K562 (cell line): Measurements from ENCODE around the gene SIGLEC6.

Experiments
- HNRNPK ChIP-seq: fragments of 200-400 bp; formaldehyde crosslinking; IDR thresholded peaks from one replicate; pipeline ENCODE4 v1.6.1; 2018; ENCODE audit warnings: mild to moderate bottlenecking, low read depth, low read length; ENCODE audit not compliant: poor library complexity, severe bottlenecking
- HNRNPL ChIP-seq: fragments of 200-400 bp; formaldehyde crosslinking; IDR thresholded peaks from 2 replicates; pipeline ENCODE4 v1.6.1; 2017; ENCODE audit warnings: low read depth, mild to moderate bottlenecking, low read length
- JUND ChIP-seq, 2 experiments: IDR thresholded peaks; 2 replicates in 1 of 2; 3 replicates in 1 of 2; pipeline ENCODE4 v1.6.1; 2011; ENCODE audit warnings: borderline replicate concordance in 2 of 2, low read depth in 2 of 2, low read length in 2 of 2, improper control_type of control experiment in 1 of 2, missing biosample characterization in 1 of 2, missing genetic modification characterization in 1 of 2, missing genetic modification reagents in 1 of 2
- KLF10 ChIP-seq: fragments of 250-450 bp; sonication (Bioruptor Pico); IDR thresholded peaks from 2 replicates; pipeline ENCODE4 v1.6.1; 2021; ENCODE audit warnings: matching md5 sums
- SAFB ChIP-seq: fragments of 200-400 bp; formaldehyde crosslinking; IDR thresholded peaks from 2 replicates; pipeline ENCODE4 v1.6.1; 2017; ENCODE audit warnings: low read depth, low read length, borderline replicate concordance
- ZFX ChIP-seq: sonication (generic); formaldehyde crosslinking; IDR thresholded peaks from 2 replicates; pipeline ENCODE4 v1.8.0; 2022; ENCODE audit warnings: mild to moderate bottlenecking, missing genetic modification reagents, moderate library complexity
- TF ChIP-seq, protein P1 (sequence below): fragments of 250-450 bp; sonication (Bioruptor Pico); IDR thresholded peaks from 2 replicates; pipeline ENCODE4 v1.8.0; 2021; ENCODE audit warnings: mild to moderate bottlenecking, moderate library complexity
- TF ChIP-seq, protein P2 (sequence below), 3 experiments: IDR thresholded peaks in 2 of 3; conservative IDR thresholded peaks in 1 of 3; 2 replicates each; pipeline ENCODE4 v1.5.1; 2011 to 2012; ENCODE audit warnings: low read length in 3 of 3, mild to moderate bottlenecking in 3 of 3, control low read depth in 2 of 3, improper control_type of control experiment in 1 of 3, inconsistent platforms in 1 of 3, low read depth in 1 of 3, mixed read lengths in 1 of 3, moderate library complexity in 1 of 3; ENCODE audit not compliant: insufficient read depth in 2 of 3

DNA sequence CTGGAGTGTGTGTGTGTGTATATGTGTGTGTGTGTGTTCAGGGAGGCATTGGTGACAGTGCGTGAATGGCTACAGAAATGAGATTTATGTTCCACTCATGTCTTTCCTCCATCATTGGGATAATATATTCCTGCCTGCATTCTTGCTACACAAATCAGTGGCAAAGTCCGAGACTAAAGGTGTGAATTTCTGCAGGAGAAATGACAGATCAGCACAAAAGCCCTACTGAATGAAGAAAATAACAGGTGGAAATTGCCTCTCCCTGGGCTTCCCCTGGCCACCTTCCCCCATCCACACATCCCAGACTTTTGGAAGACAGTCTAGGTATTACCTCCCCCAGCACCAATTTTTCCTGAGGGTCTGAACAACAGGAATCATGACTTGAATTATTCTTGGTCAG is 10.1 kb downstream of the SIGLEC6 start:
- TF ChIP-seq, protein P1, sequence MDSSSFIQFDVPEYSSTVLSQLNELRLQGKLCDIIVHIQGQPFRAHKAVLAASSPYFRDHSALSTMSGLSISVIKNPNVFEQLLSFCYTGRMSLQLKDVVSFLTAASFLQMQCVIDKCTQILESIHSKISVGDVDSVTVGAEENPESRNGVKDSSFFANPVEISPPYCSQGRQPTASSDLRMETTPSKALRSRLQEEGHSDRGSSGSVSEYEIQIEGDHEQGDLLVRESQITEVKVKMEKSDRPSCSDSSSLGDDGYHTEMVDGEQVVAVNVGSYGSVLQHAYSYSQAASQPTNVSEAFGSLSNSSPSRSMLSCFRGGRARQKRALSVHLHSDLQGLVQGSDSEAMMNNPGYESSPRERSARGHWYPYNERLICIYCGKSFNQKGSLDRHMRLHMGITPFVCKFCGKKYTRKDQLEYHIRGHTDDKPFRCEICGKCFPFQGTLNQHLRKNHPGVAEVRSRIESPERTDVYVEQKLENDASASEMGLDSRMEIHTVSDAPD (CRISPR knock-in tag), result no peak
- TF ChIP-seq ZFX (no peak), HNRNPL (no peak), KLF10 (CRISPR knock-in tag) (no peak), SAFB (no peak), JUND (IDR thresholded peaks at IDR 0.05; ENCODE audit: borderline replicate concordance, low read depth, low read length) (no peak), JUND (tag; IDR thresholded peaks at IDR 0.05; ENCODE audit: borderline replicate concordance, low read depth, low read length) (no peak), HNRNPK (no peak)
- TF ChIP-seq, protein P2, sequence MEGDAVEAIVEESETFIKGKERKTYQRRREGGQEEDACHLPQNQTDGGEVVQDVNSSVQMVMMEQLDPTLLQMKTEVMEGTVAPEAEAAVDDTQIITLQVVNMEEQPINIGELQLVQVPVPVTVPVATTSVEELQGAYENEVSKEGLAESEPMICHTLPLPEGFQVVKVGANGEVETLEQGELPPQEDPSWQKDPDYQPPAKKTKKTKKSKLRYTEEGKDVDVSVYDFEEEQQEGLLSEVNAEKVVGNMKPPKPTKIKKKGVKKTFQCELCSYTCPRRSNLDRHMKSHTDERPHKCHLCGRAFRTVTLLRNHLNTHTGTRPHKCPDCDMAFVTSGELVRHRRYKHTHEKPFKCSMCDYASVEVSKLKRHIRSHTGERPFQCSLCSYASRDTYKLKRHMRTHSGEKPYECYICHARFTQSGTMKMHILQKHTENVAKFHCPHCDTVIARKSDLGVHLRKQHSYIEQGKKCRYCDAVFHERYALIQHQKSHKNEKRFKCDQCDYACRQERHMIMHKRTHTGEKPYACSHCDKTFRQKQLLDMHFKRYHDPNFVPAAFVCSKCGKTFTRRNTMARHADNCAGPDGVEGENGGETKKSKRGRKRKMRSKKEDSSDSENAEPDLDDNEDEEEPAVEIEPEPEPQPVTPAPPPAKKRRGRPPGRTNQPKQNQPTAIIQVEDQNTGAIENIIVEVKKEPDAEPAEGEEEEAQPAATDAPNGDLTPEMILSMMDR (IDR thresholded peaks at IDR 0.05 in 2 of 3, conservative IDR thresholded peaks at IDR 0.05 in 1 of 3; ENCODE audit: insufficient read depth in 2 of 3, low read depth in 1 of 3, low read length in 3 of 3), result no peak
